Measurements from ENCODE around the gene DOLPP1. TPM values are rescaled to one million over a fixed set of nuclear protein-coding genes. Genes with fewer than 3 reads are reported as not detected.

Gene DOLPP1
- total RNA-seq, 1 donor from 2014 or later, result 7.6 TPM

DNA sequence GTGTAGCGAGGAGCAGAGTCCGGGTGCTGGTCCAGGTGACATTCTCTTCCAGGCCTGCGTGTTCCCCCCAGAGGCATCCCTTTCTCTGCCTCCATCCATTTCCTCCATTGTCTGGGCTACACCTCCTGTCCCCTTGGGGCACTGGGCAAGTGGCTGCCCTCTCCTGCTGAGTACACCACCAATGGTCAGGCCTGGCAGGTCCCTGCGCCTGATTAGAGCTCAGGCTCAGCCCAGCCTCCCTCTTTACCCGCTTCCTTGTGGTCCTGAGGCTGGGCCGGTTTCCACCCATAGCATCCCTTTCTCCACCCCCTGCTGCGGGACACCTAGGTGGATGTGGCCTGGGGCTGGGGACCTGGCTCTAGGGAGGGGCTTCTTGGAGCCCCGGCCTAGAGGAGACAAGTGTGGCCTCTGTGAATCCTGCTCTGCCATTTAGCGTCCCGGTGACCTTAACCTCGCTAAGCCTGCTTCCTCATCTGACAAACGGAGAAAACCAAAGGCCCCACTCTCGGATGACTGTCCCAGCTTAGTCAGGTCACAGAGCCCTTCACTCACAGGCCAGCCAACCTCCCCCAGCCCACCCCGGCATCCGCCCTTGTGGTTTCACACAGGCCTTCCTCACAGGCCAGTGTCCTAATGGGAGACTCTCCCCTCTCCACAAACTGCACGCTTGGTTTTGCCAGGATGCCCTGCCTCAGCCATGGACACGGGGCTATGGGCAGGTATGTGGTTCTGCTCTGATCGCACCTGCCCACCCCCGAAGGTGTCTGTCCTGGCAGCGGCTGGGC is 12.9 kb downstream of the DOLPP1 start:
- no peak for DNase-seq (ENCODE audit: low read depth in 2 of 2)

DNA sequence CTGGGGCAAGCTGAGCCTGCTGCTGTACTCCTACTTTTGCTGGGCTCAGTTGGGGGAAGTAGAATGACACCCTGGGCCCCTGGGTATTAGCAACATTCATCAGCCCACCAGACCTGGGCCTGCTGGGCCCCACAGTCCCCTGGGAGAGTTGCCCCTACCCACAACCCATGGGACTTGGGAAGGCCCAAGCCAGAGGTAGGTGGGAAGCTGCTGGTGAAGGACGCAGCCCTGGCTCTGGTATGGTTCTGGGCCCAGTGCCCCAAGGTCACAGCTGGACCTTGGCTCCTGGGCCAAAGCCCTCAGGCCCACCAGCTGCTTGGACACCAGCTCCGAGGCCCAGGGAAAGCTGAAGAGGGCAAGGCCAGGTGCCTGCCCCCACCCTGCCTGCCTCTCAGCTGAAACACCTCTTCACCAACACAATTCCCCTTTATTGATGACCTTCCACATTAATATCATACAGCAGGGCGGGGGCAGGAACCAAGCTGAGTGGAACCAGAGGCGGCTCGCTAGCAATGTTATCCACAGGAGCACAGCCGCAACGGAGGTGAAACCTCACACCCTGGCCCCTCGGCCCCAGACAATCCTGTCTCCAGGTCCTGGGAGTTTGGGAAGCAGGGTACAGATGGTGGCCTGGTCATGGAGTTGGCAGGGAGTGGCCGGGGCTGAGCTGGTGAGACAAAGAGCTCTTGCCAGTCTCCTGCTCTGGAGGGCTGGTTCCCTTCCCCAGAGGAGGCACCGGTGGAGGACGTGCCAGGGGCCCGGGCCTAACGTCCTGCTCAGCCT is 13.7 kb downstream of the DOLPP1 start:
- DNase-seq (ENCODE audit: low read depth in 2 of 2), result no peak

DNA sequence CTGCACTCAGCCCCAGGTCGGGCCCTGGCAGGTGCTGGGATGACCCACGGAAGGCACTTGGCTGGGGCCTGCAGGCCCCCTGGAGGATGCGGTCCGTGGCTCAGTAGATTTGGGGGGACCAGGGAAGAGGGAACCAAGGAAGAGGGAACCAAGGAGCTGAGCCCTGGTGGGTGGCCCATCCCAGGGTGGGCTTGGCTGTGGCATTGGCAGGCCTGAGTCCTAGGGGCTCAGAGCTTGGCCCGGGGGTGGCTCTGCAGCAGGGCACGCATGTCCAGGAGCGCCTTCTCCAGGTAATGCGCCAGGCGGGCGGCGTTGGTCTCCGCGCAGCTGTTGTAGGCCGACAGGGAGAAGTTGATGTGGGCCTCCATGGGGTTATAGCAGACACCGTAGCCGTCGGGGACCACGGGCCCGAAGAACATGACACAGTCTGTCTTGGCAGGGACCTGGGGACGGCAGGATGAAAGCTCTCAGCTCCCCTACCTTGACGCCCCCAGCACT is 14.3 kb downstream of the DOLPP1 start:
- DNase-seq (ENCODE audit: low read depth in 2 of 2), result no peak

DNA sequence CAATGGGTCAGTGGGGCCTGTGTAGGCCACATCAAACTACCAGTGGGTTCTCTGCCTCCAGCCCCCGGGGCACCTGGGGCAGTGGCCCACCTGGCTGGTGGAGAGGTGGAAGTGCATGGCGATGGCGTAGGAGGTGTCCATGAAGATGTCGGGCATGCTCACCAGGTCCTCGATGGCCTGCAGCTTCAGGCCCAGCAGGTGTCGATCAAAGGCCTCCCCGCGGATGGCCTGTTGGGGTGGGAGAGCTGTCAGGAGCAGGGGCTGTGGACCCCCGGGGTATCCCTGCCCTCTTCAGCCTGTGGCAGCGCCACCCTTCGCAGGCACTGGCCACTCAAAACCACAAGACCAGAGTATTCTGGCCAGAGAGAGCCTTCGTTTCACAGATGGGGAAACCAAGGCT is 15.0 kb downstream of the DOLPP1 start:
- DNase-seq (ENCODE audit: low read depth in 2 of 2), result no peak

DNA sequence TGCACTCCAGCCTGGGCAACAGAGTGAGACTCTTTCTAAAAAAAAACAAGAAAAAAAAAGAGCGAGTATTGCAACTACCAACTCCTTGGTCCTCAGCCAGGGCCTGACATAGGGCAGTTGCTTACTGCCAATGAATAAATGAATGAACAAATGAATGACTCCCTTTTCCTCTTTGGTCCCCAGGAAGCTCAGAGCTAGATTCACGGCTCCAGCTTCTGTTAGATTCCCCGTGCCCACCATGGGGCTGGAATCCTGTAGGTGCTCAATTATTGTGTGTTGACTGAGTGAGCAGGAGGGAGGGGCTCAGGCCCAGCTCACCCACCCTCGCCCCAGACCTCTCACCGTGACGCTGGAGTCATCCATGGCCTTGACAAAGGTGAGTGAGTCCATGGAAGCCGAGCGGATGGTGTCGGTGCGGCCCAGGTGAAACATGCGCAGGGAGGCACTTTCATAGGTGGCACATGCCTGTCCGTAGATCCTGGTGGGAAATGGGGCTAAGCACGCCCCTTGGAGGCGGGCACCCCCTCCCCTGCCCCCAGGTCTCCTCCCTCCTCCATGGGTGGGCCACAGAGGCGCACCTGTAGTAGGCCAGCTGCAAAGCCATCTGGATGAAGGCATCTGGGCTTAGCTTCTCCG is 16.9 kb downstream of the DOLPP1 start:
- DNase-seq (ENCODE audit: low read depth in 2 of 2), result no peak

DNA sequence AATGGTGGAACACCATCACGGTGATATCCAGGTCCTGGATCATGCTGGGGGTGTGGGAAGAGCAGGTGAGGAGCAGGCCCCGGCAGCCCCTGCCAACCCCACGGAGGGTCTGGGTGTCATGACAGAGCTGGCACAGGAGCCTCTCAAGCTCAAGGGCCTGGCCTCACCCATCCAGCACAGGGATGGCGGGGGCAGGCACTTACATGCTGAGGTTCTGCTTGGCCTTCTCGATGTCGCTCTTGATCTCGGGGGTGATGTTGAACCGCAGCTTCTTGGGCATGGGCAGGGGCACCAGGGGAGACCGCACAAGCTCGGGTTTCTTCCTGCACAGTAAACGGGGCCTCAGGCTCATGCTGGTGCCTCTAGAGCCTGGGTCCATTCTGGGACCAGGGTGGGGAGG is 17.4 kb downstream of the DOLPP1 start:
- no peak for DNase-seq (ENCODE audit: low read depth in 2 of 2)

DNA sequence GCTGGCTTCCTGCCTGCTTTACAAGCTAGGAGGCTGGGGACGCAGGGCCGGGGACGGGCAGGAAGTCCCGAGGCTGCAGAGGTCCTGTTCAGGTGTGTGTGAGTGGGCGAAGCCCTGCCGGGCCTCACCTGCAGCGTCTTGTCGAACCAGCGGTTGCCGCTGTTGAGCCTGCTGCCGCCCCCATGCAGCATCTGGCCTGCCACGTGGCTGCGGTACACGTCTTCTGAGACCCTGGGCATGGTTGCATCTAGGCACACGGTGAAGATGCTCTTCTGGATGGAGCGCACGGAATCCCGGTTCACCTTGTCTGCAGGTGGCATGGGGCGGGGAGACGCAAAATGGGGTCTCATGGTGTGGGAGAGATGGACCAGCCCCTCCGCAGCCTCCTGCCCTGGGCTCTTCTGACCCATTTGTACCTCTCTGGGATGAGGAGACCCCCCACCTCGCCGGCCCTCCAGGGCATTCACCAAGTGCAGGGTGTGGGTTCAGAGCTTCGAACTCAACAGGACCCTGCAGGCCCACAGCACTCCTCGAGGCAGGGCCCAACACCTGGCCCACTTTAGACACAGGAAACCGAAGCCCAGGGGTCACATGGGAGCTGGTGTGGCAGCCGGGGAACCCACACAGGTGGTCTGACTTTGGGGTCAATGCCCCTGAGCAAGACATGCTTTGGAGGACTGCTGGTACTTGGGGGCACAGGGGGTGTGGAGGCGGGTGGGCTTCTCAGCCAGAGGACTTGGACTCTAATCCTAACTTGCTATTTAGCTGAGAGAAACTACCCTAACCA is 19.7 kb downstream of the DOLPP1 start:
- DNase-seq (ENCODE audit: low read depth in 2 of 2), result no peak

DNA sequence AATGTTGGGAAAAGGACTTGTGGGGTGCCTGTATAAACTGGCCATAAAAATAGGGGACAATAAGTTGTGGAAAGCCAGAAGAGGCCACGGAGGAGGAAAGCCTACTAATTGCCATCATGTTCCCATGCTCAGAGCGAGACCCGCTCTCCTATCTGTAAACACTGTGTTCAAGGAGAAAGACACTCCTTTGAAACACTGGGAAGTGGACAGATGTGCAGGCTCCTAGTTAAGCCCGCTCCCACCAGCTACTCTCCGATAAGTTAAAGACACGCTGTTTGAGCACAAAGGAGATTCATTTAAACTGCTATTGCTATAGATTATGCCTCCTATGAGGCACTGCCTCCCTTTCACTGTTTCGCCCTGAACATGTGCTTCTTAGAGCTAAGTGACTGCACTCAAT is 20.4 kb downstream of the DOLPP1 start:
- DNase-seq (ENCODE audit: low read depth in 2 of 2), result no peak

DNA sequence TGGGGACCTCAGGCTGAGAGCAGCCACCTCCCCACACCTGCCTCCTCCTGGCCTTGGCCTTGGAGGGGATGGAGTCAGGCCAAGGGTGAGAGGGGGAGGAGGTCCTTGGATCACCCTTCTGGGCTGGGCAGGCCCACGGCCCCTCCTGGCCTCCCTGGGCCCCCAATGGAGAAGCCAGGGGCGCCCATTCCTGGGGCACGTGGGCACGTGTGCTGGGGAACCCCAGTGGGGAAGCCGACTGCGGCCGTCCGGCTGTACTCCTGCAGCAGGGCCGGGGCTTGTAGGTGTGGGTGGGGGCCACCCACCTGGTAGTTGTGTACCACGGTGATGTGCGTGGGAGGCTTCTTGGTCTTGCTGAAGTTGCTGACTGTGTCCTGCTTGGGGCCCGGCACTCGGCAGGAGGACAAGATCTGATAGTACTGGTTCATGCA is 21.2 kb downstream of the DOLPP1 start:
- no peak for DNase-seq (ENCODE audit: low read depth in 2 of 2)

DNA sequence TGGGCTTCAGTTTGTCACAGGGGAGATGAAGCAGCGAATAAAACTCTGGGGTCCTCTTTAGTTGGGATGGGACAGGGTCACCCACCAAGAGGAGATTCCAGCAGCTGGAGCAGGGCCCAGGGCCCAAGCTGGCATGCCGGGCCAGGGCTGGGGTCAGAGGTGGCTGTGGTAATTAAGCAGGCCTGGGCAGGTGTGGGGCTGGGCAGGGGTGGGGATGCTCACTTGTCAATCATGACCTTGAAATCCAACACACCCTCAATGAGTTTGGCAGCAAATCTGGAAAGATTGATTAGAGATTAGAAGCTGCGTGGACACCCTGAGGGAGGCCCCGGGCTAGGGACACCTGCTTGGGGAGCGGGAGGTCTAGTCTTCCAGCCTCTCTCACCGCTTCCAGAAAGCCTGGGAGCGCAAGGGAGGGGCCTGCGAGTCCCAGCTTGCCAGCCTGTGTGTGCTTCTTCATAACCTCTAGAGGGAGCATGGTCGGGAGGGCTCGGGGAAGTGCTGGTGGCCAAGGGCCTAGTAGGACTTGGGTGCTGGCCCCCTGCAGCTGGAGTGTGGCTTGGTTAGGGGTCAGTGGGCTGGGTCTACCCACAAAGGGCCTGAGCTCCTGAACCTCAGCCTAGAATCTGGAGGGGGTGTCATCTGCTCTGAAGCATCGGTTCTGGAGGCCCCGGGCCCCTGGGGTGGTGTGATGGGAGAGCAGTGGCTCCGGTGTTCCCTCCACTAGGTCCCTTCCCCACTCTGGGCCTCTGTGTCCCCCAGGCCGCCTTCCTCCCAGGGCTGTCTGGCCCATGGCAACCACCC is 22.1 kb downstream of the DOLPP1 start:
- DNase-seq (ENCODE audit: low read depth in 2 of 2), result peak in 1 of 2 donors; percentile 53

DNA sequence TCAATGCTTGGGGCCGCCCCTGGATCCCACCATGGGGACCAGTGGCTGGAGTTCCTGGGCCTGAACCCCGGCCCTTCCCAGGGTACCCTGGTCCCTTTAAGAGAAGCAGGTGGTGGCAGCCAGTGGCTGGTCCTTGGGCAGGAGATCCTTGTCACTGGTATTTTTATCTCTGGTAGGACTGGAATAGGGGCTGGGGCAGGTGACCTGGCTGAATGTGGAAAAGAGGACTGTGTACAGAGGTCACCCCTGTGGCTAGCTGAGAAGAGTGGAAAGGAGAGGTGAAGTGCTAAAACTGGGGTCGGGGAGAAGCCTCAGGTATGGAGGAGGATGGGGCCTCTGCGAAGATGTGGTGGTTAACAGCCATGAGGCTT is 22.7 kb downstream of the DOLPP1 start:
- DNase-seq (ENCODE audit: low read depth in 2 of 2), result no peak

DNA sequence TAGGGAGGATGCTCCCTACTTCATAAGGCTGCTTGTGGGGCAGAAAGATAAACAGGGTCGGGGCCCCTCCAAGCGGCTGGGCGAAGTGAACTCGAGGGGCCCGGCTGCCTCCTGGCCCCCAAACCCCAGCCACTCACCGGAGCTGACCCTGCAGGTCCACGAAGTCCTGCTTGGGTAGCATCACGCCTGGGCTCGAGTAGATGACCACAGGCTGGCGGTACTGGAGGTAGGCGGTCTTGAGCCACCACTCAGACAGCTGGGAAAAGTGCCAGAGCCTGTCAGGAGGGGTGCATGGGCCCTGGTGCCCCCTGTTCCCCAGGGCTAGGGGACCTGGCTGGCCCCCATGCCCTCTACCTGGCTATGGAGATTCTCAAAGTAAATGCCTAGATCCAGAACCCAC is 23.1 kb downstream of the DOLPP1 start:
- DNase-seq (ENCODE audit: low read depth in 2 of 2), result no peak

DNA sequence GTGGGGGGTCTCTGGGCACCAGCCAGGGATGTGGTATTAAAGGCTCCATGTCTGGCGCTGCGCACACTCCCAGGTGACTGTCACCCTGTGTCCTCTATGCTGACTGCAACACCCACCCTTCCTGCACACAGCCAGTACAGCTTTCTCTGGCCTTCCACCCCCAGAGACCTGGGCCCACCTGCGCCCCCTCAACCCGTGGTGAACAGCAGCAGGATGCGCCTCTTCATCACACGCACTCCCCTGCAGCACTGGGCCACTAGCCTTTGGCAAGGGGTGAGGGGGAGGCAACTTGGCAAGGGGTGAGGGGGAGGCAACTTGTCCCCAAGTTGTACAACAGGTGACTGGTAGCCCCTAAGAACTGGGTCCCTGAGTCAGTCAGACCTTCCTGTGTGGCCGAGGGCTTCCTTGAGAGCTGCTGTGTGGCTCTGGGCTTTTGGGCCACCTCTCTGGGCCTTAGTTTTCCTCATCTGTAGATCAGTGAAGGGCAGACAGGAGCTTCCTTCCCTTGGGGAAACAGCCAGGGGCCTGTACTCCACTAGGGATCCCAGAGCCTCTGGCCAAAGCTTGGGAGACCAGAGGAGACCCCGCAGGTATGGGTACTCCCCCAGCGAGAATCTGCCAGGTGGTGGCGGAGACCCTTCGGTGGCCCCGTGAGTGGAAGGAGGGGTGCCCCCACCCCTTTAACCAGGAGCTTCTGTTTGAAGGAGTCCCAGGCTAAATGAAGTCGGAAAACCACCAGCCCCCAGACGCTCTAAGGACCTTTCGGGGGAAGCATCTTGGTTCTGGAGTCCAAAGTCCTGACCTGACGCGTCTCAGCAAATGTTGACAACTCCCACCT is 25.2 kb downstream of the DOLPP1 start:
- no peak for DNase-seq (ENCODE audit: low read depth in 2 of 2)

DNA sequence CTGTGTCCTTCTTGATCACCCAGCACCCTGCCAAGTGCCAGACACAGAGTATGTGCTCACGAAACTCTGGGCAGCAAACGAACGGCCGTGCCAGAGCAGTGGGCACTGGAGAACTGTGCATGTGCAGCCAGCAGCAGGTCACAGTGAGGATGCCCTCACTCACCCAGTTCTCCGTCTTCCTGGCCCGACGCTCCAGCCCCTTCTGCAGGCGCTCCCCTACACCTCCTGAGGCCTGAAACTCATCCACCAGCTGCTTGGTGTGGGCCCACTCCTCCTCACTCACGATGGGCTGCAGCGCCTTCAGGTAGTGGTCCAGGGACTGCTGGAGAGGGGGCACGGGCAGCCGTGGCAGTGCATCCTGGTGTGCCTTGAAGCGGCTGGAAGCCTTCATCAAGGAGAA is 26.7 kb downstream of the DOLPP1 start:
- DNase-seq (ENCODE audit: low read depth in 2 of 2), result no peak

DNA sequence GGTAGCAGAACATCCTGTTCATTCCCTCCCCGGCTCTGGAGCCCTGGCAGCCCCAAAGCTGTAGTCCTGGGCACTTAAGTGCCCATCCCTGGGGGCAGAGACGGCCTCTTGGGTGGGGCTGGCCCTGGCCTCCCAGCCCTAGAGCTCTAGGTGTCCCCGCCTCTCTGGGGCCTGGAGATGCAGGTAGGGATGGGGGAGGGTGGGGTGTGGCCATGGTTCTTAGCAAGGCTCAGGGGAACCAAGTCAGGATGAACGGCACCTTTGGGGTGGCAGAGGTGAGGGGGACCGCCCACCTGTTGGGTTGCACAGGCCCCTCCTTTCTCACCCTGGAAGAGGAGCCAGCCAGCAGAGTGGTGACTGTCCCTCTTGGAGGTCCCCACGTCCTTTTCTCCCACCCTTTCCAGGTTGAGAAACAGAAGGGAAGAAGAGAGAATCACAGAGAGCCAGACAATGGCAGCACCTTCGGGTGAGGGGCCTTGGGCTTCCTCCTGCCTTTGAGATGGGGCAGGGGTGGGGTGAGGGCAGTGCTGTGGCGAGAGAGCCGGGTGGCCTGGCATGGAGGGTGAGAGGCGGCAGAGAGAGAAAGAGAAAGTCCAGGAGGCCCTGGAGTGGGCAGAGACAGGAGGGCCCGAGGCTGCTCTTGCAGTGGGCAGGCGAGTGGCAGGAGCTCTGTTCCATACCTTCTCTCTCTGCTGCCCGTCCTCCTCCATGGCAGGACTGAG is 27.3 kb downstream of the DOLPP1 start:
- no peak for DNase-seq (ENCODE audit: low read depth in 2 of 2)

DNA sequence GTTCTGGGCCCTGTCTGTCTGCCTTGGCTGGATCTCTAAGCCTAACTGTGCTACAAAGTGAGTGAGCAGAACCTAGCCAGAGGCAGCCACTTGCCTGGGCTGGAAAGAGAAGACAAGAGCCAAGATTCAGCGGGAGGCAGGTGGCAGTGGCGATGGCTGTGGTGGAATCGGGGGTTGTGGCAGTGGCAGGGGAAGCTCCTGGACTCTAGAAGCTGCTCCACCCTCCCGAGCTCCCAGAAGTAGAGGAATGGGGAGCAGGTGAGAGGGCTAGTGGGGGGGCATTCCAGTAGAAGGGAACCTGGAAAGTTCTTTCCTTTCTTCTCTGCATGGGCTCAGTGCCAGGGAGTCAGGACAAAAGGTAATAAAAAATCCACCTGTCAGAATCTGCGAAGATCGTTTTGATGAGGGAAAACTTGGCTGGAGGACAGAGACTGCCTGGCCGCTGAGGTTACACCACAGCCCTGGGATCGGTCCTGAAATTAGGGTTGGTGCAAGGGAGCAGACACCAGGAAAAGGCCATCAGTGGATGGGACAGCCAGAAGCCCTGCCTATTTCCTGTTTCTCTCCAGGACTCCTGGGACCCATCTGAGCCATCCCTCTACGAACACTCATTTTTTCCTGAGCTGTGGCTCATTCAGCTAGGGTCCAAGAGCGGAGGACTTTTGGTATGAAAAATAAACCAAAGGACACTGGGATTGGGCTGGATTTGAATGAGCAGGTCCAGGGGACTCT is 28.1 kb downstream of the DOLPP1 start:
- DNase-seq (ENCODE audit: low read depth in 2 of 2), result no peak

DNA sequence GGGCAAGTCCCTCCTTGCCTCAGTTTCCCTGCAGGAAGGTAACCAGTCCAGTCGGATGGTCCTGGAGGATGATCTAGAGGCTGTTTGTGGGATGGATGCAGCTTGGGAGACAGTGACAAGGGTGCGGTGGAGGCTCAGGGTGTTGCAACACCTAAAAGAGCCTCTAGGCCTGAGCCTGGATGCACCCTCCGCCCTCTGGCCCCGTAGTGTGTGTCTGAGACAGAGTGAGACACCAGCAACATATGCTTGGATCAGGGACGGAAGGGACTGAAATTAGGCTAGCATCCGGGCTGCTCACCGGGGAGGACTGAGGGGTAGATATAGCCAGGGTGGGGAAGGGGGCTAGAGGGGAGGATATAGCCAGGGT is 28.6 kb downstream of the DOLPP1 start:
- no peak for DNase-seq (ENCODE audit: low read depth in 2 of 2)

DNA sequence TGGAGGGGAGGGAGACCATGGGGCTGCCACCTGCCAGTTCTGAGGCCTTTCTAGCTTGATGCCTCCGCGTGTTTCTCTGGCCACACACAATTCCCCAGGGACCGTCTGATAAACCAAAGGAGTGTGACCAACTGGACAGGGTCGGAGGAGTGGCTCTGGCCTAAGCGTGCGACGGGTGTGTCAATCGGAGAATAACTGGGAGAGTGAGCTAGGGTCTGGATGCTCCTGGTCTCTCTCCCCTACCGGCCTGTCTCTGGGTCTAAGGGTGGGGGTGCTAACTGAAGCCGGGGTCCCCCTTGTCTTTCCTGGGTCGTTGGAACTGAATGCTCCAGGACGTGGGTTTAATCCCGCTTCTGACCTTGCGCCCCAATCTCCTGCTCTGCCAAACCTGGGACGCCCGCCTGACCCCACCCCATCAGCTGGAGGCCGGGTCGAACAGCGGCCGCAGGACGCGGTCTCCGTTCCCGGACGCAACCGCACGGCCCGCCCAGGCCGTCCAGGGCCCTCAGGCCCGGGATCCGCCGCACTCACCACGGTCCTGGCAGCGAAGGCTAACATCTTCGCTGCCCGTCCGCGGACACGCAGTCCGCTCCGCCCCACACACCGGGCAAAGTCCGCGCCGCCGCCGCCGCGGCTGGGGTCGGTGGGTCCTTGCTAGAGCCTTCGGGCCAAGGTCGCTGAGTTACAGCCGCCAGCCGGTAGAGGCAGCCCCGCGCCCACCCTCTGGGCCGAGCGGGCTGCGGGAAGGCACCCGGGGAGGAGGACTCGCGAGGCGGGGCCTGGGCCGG is 29.2 kb downstream of the DOLPP1 start:
- peak; percentile 4 to 20 for DNase-seq (ENCODE audit: low read depth in 2 of 2)
